Skeletal muscle satellite cell (primary cell): ENCODE measurements around the gene STAMBP.

Source experiments
- H3K27me3 ChIP-seq: 2 replicates; pipeline ENCODE4 v1.7.0; 2013; ENCODE audit warnings: low read length; ENCODE audit not compliant: control insufficient read depth, insufficient read depth
- H3K36me3 ChIP-seq: 2 replicates; pipeline ENCODE4 v1.7.0; 2013; ENCODE audit warnings: mild to moderate bottlenecking, control low read depth, low read length; ENCODE audit not compliant: insufficient read depth
- H3K4me1 ChIP-seq: 2 replicates; pipeline ENCODE4 v1.7.0; 2013; ENCODE audit warnings: low read length; ENCODE audit not compliant: control insufficient read depth, insufficient read depth
- H3K4me2 ChIP-seq: 2 replicates; pipeline ENCODE4 v1.7.0; 2013; ENCODE audit warnings: mild to moderate bottlenecking, low read length
- H3K4me3 ChIP-seq: 2 replicates; pipeline ENCODE4 v1.7.0; 2013; ENCODE audit warnings: low read length
- H3K9ac ChIP-seq: 2 replicates; pipeline ENCODE4 v1.7.0; 2013; ENCODE audit warnings: mild to moderate bottlenecking, low read depth, low read length, moderate library complexity
- H3K9me3 ChIP-seq: replicated peaks from 2 replicates; pipeline ENCODE4 v1.7.0; 2013; ENCODE audit warnings: mild to moderate bottlenecking, control low read depth, low read length

Gene STAMBP

DNA sequence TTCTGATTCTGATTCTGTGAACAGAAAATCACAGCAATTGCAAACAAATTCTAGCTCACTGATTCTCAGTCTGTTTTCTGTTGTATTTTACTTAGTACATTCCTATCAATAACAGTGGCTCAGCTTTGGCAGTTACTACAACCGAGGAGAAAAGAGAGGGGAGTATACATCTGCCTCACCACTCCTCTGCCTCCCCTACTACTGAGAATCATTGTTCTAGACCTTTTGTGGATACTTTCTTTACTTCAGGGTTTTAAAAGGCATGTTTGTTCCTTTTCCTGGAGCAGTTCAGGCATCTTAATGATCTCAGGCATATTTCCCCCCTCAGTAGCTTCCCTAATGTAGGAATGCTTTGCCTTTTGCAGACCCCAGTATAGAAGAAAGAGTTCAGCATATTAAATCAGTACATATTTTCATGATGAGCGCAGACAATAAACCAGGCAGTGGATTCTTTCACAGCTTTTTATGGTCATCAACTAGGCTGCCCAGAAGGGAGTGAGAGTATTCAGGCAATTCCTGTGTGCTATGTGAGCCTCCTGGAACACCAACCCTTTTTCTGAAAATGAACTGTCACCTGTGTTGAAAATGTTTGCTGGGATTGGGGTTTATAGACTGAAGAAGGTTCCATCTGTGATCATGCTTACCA is 10.3 kb downstream of the STAMBP start:
- H3K9me3 ChIP-seq = no peaks in the 10 kb centered on the region
- peaks cover 18% of the 10 kb centered on the region for H3K4me1 ChIP-seq
- no peaks in the 10 kb centered on the region for H3K27me3 ChIP-seq
- H3K36me3 ChIP-seq = peaks cover 6% of the 10 kb centered on the region
- peak overlapping the region; percentile 3 for H3K9ac ChIP-seq
- H3K4me2 ChIP-seq = no peak overlapping the region
- H3K4me3 ChIP-seq = no peak overlapping the region

DNA sequence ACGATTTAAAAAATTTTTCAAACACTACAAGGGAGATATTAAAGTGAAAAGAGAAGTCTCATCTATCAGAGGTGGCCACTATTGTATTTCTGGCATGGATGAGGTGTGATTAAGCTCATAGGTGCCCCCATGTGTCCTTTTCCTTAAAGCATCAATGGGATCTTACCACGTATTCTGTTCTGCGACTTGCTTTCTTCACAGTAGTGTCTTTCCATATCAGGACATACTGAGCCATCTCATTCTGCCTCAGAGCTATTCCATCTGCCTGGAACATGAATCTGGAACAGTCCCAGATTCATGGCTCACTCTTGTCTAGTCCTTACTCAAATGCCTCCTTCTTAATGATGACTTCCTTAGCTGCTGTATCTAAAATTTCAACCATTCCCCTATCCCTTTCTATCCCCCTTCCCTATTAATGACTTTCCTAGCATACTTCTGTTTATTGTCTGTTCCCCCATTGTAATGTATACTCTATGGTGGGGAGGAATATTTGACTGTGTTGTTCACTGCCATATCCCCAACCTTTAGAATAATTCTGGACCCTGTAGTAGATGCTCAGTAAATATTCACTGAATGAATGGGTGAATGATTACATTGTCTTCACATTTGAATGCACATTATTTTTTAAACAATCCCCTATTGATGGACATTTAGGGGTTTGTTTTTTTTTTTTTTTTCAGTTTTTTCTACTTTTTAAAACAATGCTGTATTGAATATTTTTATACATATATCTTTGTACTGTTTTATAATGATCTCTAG is 11.1 kb downstream of the STAMBP start:
- H3K9ac ChIP-seq = no peak overlapping the region
- H3K4me2 ChIP-seq = no peak overlapping the region
- H3K9me3 ChIP-seq = no peaks in the 10 kb centered on the region
- H3K4me1 ChIP-seq = peaks cover 18% of the 10 kb centered on the region
- no peak overlapping the region for H3K4me3 ChIP-seq
- H3K27me3 ChIP-seq = no peaks in the 10 kb centered on the region
- H3K36me3 ChIP-seq = peaks cover 9% of the 10 kb centered on the region

GRCh38 chr2:73841912-73842738 is 13.4 kb downstream of the STAMBP start:
- Histone ChIP-seq H3K9me3 (no peaks in the 10 kb centered on the region), H3K4me2 (no peak overlapping the region), H3K4me1 (peaks cover 18% of the 10 kb centered on the region), H3K4me3 (no peak overlapping the region), H3K27me3 (no peaks in the 10 kb centered on the region), H3K9ac (no peak overlapping the region), H3K36me3 (peaks cover 27% of the 10 kb centered on the region)

- H3K36me3 ChIP-seq = peaks cover 32% of the 10 kb centered on the region
These were observed 13.9 kb downstream of the STAMBP start for GRCh38 chr2:73842739-73843019.

DNA sequence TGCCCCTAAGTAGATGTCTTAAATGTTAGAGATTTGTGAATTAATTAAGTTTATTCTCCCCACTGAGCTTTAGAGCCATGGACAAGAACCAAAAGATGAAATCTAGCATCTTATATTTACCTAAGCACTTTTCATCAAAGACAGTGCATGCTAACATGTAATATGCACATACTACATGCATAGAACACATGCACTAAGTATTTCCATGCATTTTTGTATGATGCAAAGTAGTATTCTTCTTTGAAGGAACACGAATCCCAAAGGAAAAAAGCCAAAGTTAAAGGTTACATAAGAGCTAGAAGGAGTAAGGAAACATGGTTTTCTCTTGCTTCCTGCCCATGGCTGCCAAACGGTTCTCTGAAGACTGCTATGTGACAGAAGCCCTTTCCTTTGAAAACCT is 15.3 kb downstream of the STAMBP start:
- Histone ChIP-seq H3K4me3 (no peak overlapping the region), H3K4me2 (no peak overlapping the region), H3K36me3 (peaks cover 43% of the 10 kb centered on the region), H3K4me1 (peaks cover 9% of the 10 kb centered on the region), H3K27me3 (no peaks in the 10 kb centered on the region), H3K9ac (no peak overlapping the region), H3K9me3 (no peaks in the 10 kb centered on the region)

More at GRCh38 chr2:73842739-73843019, 13.9 kb downstream of the STAMBP start:
- no peak overlapping the region for H3K4me2 ChIP-seq
- no peak overlapping the region for H3K4me3 ChIP-seq
- H3K9me3 ChIP-seq = no peaks in the 10 kb centered on the region
- peaks cover 18% of the 10 kb centered on the region for H3K4me1 ChIP-seq
- H3K27me3 ChIP-seq = no peaks in the 10 kb centered on the region
- no peak overlapping the region for H3K9ac ChIP-seq

- Histone ChIP-seq H3K4me1 (peaks cover 10% of the 10 kb centered on the region), H3K9me3 (no peaks in the 10 kb centered on the region), H3K4me2 (no peak overlapping the region), H3K27me3 (no peaks in the 10 kb centered on the region), H3K36me3 (peaks cover 75% of the 10 kb centered on the region), H3K4me3 (no peak overlapping the region), H3K9ac (no peak overlapping the region)
These were observed 21.2 kb downstream of the STAMBP start for GRCh38 chr2:73850009-73850408.

DNA sequence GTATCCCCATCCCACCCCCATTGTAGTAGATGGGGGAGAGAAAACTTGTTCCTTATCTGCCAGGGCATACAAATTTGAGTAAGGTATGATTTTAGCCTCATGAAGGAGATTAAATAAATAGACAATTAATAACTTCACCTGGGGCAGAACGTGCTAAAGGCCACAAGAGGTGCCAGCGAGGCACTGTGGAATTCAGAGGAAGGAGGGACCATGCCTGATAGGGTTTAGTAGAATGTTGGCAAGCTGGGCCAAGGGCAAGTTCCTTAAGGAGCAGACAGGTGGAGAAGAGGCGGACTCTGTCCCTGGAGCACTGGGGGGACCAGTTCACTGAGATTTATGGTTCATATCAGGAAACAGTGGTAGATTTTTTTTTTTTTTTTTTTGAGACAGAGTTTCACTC is 22.5 kb downstream of the STAMBP start:
- Histone ChIP-seq H3K4me3 (no peak overlapping the region), H3K27me3 (no peaks in the 10 kb centered on the region), H3K4me2 (no peak overlapping the region), H3K36me3 (peaks cover 72% of the 10 kb centered on the region), H3K9me3 (no peaks in the 10 kb centered on the region), H3K9ac (no peak overlapping the region), H3K4me1 (peaks cover 15% of the 10 kb centered on the region)

GRCh38 chr2:73852020-73852419 is 23.3 kb downstream of the STAMBP start:
- H3K4me3 ChIP-seq = no peak overlapping the region
- H3K27me3 ChIP-seq = no peaks in the 10 kb centered on the region
- H3K9ac ChIP-seq = no peak overlapping the region
- H3K36me3 ChIP-seq = peaks cover 74% of the 10 kb centered on the region
- no peaks in the 10 kb centered on the region for H3K9me3 ChIP-seq
- H3K4me1 ChIP-seq = peaks cover 22% of the 10 kb centered on the region
- H3K4me2 ChIP-seq = peak overlapping the region; percentile 11

DNA sequence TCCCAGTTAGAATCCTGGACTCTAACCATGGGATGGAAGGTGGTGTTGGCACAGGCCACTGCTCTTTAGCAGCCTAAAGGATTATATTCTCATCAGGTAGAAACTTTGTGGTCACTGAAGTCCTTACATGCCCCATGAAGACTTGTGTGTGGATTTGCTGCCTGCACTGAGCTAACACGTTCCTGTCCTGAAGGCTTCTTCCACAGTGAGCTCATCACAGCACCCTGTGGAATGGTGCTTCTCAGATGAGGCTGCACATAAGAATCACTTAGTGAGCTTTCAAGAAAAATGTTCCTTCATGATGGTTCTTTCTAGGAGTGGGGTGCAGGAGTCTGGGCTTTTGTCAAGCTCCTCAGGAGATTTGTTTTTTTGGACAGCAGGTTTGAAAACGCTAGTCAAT is 26.8 kb downstream of the STAMBP start:
- Histone ChIP-seq H3K4me2 (no peak overlapping the region), H3K9me3 (no peaks in the 10 kb centered on the region), H3K4me3 (no peak overlapping the region), H3K36me3 (peaks cover 60% of the 10 kb centered on the region), H3K27me3 (no peaks in the 10 kb centered on the region), H3K9ac (no peak overlapping the region), H3K4me1 (peaks cover 31% of the 10 kb centered on the region)

DNA sequence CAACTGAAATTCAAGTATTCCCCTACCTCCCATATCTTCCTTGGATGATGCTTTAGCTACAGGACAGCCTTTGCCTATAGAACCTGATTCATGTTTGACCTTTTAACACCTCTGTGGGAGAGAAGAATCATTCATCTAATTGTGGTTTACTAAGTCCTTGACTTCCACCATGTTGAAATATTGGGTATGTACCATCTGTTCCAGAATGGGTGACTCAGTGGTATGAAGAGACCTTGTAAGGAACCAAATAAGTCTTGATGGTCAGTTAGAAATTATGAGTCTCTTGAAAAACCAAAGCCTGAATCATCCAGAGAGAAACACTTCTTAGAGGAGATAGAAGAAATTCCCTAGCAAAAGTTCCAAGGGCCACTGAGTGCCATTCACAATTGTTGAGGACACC is 27.5 kb downstream of the STAMBP start:
- Histone ChIP-seq H3K9ac (no peak overlapping the region), H3K4me3 (peak overlapping the region; percentile 25), H3K9me3 (no peaks in the 10 kb centered on the region), H3K36me3 (peaks cover 61% of the 10 kb centered on the region), H3K4me1 (peaks cover 31% of the 10 kb centered on the region), H3K4me2 (no peak overlapping the region), H3K27me3 (no peaks in the 10 kb centered on the region)

GRCh38 chr2:73859721-73860586 is 31.2 kb downstream of the STAMBP start:
- no peak overlapping the region for H3K9ac ChIP-seq
- no peak overlapping the region for H3K4me2 ChIP-seq
- peaks cover 21% of the 10 kb centered on the region for H3K4me1 ChIP-seq
- H3K27me3 ChIP-seq = no peaks in the 10 kb centered on the region
- H3K9me3 ChIP-seq = no peaks in the 10 kb centered on the region
- H3K36me3 ChIP-seq = peaks cover 59% of the 10 kb centered on the region
- no peak overlapping the region for H3K4me3 ChIP-seq
